Kidney (tissue), 14 donors: Measurements from ENCODE around the gene TMEM143. TPM values are rescaled to one million over a fixed set of nuclear protein-coding genes. Genes with fewer than 3 reads are reported as not detected.
"Not testable (repeated sequence)": the region's sequence is repeated elsewhere in the genome, so short reads cannot be mapped to it uniquely, and the experiment has no call there.

Experiments used
- DNase-seq, 5 donors: peaks; one replicate each; pipeline ENCODE4 v3.0.0-alpha.2; 2013 to 2020
- FAIRE-seq: peaks from 2 replicates; lab custom pipeline; 2012; peaks lifted over from hg19 to GRCh38; lab: Jason Lieb, UNC
- H3K27ac ChIP-seq, 2 donors: one replicate each; pipeline ENCODE4 v1.7.0; 2013; ENCODE audit warnings: low read depth in 2 of 2, low read length in 2 of 2, inconsistent platforms in 1 of 2
- H3K27me3 ChIP-seq: one replicate; pipeline ENCODE4 v1.7.1; 2013; ENCODE audit warnings: low read length, inconsistent platforms; ENCODE audit not compliant: control insufficient read depth, insufficient read depth
- H3K36me3 ChIP-seq, 3 donors: one replicate each; pipeline versions ENCODE4 v1.7.0 to v1.7.1; 2013; ENCODE audit warnings: low read length in 3 of 3, control low read depth in 1 of 3, inconsistent platforms in 1 of 3; ENCODE audit not compliant: insufficient read depth in 3 of 3, control insufficient read depth in 2 of 3
- H3K4me1 ChIP-seq, 3 donors: one replicate each; pipeline versions ENCODE4 v1.7.0 to v1.7.1; 2013; ENCODE audit warnings: low read length in 3 of 3, inconsistent platforms in 1 of 3, low read depth in 1 of 3; ENCODE audit not compliant: control insufficient read depth in 2 of 3, insufficient read depth in 2 of 3
- H3K4me3 ChIP-seq, 3 donors: one replicate each; pipeline versions ENCODE4 v1.7.0 to v1.8.1; 2013; ENCODE audit warnings: low read length in 3 of 3, control low read depth in 1 of 3, inconsistent platforms in 1 of 3
- H3K9ac ChIP-seq, 3 donors: one replicate each; pipeline versions ENCODE4 v1.7.0 to v1.7.1; 2013; ENCODE audit warnings: low read length in 3 of 3, control low read depth in 1 of 3, inconsistent platforms in 1 of 3
- H3K9me3 ChIP-seq, 3 donors: one replicate each; pipeline versions ENCODE4 v1.7.0 to v1.7.1; 2013; ENCODE audit warnings: low read length in 3 of 3, control low read depth in 1 of 3, inconsistent platforms in 1 of 3; ENCODE audit not compliant: control insufficient read depth in 2 of 3, insufficient read depth in 1 of 3
- intact Hi-C: fragments of 100-400 bp; cut with DNase I; formaldehyde crosslinking; loops from one replicate; pipeline ENCODE4 v1.11.1; 2022
- polyA plus RNA-seq: library from polyadenylated mRNA; stranded (reverse); fragments of 350-450 nt; fragmentation: Illumina TruSeq; extraction: RNeasy Lipid Tissue Mini Kit (QIAGEN cat#74804); gene quantifications from one replicate; pipeline ENCODE4 v1.2.3, GENCODE V29; 2014; ENCODE audit warnings: low read depth, low replicate concordance; ENCODE audit not compliant: insufficient read depth
- total RNA-seq: library from RNA; stranded (reverse); fragmentation: NEBNext Ultra II Directional; extraction: Animal tissue kit (Norgen Biotek cat#: 25700); gene quantifications from one replicate; pipeline ENCODE4 v1.2.1, GENCODE V29; 2021
- TF ChIP-seq, protein P1 (sequence below): IDR thresholded peaks from 3 replicates; pipeline ENCODE4 v1.5.1; 2012; ENCODE audit warnings: mild to moderate bottlenecking, moderate library complexity, borderline replicate concordance; ENCODE audit not compliant: insufficient read depth; ENCODE audit errors: extremely low read depth
- donor health status: control.
- donor health status: control.
- donor health status: control.
- donor health status: control.
- donor health status: control.
- donor health status: DM: yes; HTN: yes; CAD: no.
- donor health status: Normal renal cell carcinoma (clear cell type).

Gene TMEM143
- total and polyA plus RNA-seq, 2 donors from 2014 or later, result 9.2 to 15.7 TPM

DNA sequence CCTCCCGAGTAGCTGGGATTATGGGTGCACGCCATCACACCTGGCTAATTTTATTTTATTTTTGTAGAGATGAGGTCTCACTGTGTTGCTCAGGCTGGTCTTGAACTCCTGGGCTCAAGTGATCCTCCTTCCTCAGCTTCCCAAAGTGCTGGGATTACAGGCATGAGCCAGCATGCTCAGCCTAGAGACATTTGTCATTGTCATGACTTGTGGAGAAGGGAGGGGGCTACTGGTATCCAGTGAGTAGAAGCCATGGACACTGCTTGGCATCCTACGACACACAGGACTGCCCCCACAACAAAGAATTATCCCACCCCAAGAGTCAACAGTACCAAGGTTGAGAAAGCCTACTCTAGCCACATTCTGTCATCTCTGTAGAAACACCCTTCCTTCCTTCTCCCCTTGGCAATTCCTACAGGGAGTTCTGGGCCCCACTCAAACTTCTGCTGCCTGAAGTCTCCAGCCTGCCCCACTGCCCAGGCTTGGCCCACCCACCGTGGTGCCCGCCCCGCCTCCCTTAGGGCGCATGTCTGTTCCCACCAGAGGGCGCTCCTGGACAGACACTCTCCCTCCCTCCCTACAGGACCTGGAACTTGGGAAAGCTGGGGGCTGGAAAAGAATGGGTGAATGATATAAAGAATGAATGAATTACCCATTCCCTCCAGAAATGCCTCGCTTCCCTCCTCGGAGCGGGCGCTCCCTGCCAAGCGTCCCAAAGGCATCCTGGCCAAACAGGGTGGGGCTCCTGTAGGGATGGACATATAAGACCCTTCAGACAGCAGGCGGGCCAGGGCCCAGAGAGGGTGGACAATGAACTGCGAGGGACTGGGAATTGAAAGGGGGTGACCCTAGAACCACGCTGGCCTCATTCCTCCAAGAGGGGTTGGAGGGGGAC, 43.8 kb downstream of the TMEM143 start:
- no peak for FAIRE-seq
- intact Hi-C loops, result no loop called here
- no peaks in the 10 kb centered on the region for H3K36me3 ChIP-seq
- H3K4me3 ChIP-seq, result no peak overlapping the region
- peaks cover 2 to 18% (median 9%) of the 10 kb centered on the region in 3 donors for H3K4me1 ChIP-seq
- H3K9me3 ChIP-seq, result no peaks in the 10 kb centered on the region
- TF ChIP-seq, protein P1, sequence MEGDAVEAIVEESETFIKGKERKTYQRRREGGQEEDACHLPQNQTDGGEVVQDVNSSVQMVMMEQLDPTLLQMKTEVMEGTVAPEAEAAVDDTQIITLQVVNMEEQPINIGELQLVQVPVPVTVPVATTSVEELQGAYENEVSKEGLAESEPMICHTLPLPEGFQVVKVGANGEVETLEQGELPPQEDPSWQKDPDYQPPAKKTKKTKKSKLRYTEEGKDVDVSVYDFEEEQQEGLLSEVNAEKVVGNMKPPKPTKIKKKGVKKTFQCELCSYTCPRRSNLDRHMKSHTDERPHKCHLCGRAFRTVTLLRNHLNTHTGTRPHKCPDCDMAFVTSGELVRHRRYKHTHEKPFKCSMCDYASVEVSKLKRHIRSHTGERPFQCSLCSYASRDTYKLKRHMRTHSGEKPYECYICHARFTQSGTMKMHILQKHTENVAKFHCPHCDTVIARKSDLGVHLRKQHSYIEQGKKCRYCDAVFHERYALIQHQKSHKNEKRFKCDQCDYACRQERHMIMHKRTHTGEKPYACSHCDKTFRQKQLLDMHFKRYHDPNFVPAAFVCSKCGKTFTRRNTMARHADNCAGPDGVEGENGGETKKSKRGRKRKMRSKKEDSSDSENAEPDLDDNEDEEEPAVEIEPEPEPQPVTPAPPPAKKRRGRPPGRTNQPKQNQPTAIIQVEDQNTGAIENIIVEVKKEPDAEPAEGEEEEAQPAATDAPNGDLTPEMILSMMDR, result peak; percentile 74
- peak overlapping the region in 1 of 2 donors; percentile 5 for H3K27ac ChIP-seq
- H3K27me3 ChIP-seq, result no peaks in the 10 kb centered on the region
- peak; percentile 75 to 89 (median 84) for DNase-seq
- no peak overlapping the region for H3K9ac ChIP-seq

- FAIRE-seq (no peak), DNase-seq (peak in 1 of 5 donors; percentile 54)
- H3K9me3 ChIP-seq, result no peaks in the 10 kb centered on the region
- no peak overlapping the region for H3K27ac ChIP-seq
- no peaks in the 10 kb centered on the region for H3K27me3 ChIP-seq
- peaks cover 2 to 18% (median 9%) of the 10 kb centered on the region in 3 donors for H3K4me1 ChIP-seq
- H3K4me3 ChIP-seq, result no peak overlapping the region
- H3K36me3 ChIP-seq, result no peaks in the 10 kb centered on the region
- TF ChIP-seq, protein P1, result no peak
- intact Hi-C loops, result no loop called here
- H3K9ac ChIP-seq, result no peak overlapping the region
Measured at GRCh38 chr19:48318286-48318987, 45.3 kb downstream of the TMEM143 start.

DNA sequence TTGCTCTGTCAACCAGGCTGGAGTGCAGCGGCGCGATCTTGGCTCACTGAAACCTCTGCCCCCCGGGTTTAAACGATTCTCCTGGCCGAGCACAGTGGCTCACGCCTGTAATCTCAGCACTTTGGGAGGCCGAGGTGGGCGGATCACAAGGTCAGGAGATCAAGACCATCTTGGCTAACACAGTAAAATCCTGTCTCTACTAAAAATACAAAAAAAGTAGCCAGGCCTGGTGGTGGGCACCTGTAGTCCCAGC, 46.1 kb downstream of the TMEM143 start:
- H3K4me3 ChIP-seq, H3K9ac ChIP-seq, DNase-seq, H3K27ac ChIP-seq, FAIRE-seq, intact Hi-C loops, H3K27me3 ChIP-seq, H3K36me3 ChIP-seq, H3K9me3 ChIP-seq: not testable (repeated sequence)
- H3K4me1 ChIP-seq, result peaks cover 2 to 16% (median 6%) of the 10 kb centered on the region in 3 donors

GRCh38 chr19:48315712-48316111, 48.0 kb downstream of the TMEM143 start:
- Histone ChIP-seq H3K4me1 (peaks cover 0 to 5% (median 2%) of the 10 kb centered on the region in 3 donors), H3K9me3 (no peaks in the 10 kb centered on the region), H3K4me3 (no peak overlapping the region), H3K27me3 (no peaks in the 10 kb centered on the region), H3K36me3 (no peaks in the 10 kb centered on the region), H3K9ac (no peak overlapping the region), H3K27ac (no peak overlapping the region)
- DNase-seq (no peak), FAIRE-seq (no peak)
- intact Hi-C loops, result no loop called here
- TF ChIP-seq, protein P1, result no peak
